NCI-H526 (cell line): ENCODE results near the gene MPC2.
"Not testable (repeated sequence)": the region's sequence is repeated elsewhere in the genome, so short reads cannot be mapped to it uniquely, and the experiment has no call there.

Experiments
- DNase-seq, 2 experiments: peaks; one replicate each; lab custom pipeline; 2025; lab: John Stamatoyannopoulos, UW

MPC2 gene

GRCh38 chr1:167905182-167905581 lies 31.7 kb downstream of the MPC2 start:
- DNase-seq, result no peak

- DNase-seq, result no peak
Measured at GRCh38 chr1:167904652-167905130, 32.2 kb downstream of the MPC2 start.

- DNase-seq, result no peak
Measured at GRCh38 chr1:167900907-167901306, 36.0 kb downstream of the MPC2 start.

GRCh38 chr1:167899253-167899681 lies 37.6 kb downstream of the MPC2 start:
- no peak for DNase-seq

GRCh38 chr1:167898578-167899222 lies 38.2 kb downstream of the MPC2 start:
- DNase-seq, result no peak

GRCh38 chr1:167893798-167894197 lies 43.1 kb downstream of the MPC2 start:
- DNase-seq, result no peak

- DNase-seq, result no peak
Measured at GRCh38 chr1:167890400-167890799, 46.5 kb downstream of the MPC2 start.

GRCh38 chr1:167887187-167887586 lies 49.7 kb downstream of the MPC2 start:
- not testable (repeated sequence) for DNase-seq

- DNase-seq, result no peak
Measured at GRCh38 chr1:167882376-167882775, 54.5 kb downstream of the MPC2 start.

GRCh38 chr1:167881786-167882185 lies 55.1 kb downstream of the MPC2 start:
- no peak for DNase-seq

GRCh38 chr1:167881069-167881468 lies 55.8 kb downstream of the MPC2 start:
- DNase-seq, result no peak

GRCh38 chr1:167880580-167881021 lies 56.3 kb downstream of the MPC2 start:
- DNase-seq, result no peak

- no peak for DNase-seq
Measured at GRCh38 chr1:167879508-167879907, 57.4 kb downstream of the MPC2 start.

GRCh38 chr1:167878372-167879160 lies 58.3 kb downstream of the MPC2 start:
- DNase-seq, result no peak

GRCh38 chr1:167876597-167877175 lies 60.2 kb downstream of the MPC2 start:
- no peak for DNase-seq

GRCh38 chr1:167871331-167871730 lies 65.5 kb downstream of the MPC2 start:
- no peak for DNase-seq

GRCh38 chr1:167869157-167870001 lies 67.5 kb downstream of the MPC2 start:
- DNase-seq, result not testable (repeated sequence)

GRCh38 chr1:167866739-167867414 lies 70.0 kb downstream of the MPC2 start:
- not testable (repeated sequence) for DNase-seq
